Measurements from ENCODE around the gene HOXC9.

Gene HOXC9

DNA sequence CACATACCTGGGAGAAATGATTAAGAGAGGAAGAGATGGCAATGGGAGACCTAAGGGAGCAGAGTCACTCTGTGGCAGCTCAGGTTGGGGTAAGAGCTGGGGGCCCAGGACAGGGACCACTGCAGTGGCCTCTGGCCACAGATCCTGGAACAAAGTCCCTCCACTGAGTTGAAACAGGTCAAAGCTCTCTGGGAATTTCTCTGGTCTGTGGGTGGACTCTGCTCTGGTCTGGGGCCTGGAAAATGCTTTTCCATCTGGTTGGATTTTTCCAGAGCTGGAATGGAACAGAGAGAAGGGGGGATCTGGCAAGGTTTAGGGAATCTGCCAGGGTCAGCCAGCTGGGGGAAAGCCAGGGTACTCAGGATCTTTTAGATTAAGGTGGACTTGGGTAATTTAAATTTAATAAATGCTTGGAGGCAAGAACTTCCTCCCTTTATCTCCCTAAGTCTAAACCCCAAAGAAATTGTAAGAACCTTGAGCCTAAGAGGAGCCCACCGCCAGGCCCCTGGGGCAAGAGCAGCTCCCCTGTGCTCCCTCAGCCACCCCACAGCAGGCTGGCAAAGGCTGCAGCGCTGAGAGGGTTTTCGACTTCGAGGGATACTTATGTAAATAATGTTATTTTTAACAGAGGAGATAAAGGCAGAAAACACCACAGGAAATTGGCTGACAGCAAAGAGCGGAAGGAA lies 11.3 kb upstream of the HOXC9 start:
- DNase-seq (ENCODE audit: low spot score), result no peak

GRCh38 chr12:53989227-53990113 lies 10.5 kb upstream of the HOXC9 start:
- DNase-seq (ENCODE audit: low spot score), result no peak

DNA sequence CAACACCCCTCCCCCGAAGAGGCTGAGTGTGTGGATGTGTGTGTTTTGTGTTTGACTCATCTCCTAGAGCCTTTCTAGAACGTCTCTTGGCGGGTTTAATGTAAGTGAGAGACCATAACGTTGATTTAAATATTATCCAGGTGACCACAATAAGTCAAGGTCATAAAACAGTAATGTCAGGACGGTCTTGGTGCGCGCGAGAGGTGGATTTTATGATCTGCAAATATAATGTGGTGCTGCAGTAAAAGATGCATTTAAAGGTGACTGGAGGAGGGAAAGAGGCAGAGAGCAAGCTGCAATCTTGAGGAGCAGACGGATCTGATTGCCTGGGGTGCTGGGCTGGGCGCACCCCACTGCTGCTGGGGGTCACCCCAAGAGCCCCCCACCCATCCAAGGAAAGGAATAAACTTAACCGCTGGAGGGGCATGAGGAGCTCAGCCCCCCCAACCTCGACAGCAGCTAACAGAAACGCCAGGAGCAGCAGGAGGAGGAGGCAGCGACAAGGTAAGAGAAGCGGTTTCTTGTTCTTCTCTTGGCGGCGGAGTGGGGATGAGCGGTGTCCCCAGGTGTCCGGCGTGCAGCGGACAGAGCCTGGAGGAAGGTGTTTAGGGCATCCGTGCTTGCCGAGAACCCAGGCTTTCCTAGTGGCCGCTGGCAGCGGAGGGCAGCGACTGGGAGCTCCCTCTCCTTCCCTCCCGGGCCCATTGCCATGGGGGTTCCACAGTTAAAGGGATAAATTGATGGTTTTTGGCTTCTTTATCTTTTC lies 9.5 kb upstream of the HOXC9 start:
- DNase-seq (ENCODE audit: low spot score), result no peak

- no peak for DNase-seq (ENCODE audit: low spot score)
Observed at GRCh38 chr12:53991077-53991460, 8.9 kb upstream of the HOXC9 start.

DNA sequence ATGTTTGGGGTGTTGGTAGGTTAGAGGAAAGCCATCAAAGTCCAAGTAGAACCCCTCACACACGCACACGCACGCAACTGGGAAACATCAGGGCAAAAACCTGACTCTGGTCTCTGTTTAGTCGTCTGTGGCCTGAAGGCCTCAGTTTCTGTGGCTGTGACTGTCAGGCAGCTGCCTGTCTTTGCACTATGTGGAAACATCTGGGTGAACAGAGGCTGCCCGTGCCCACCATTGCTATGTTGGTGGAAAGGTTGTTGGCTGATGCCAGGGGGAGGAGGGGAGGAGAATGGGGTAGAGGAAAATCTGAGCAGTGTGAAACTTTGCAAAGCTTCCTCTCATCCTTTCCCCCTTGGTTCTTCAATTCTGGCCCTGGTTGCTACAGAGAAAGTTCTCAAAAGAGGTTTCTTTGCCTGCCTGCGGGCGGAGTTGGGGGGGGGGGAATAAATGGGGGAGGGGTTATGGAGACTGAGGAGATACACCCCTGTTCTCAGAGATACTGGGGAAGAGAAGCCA lies 7.5 kb upstream of the HOXC9 start:
- DNase-seq (ENCODE audit: low spot score), result no peak

DNA sequence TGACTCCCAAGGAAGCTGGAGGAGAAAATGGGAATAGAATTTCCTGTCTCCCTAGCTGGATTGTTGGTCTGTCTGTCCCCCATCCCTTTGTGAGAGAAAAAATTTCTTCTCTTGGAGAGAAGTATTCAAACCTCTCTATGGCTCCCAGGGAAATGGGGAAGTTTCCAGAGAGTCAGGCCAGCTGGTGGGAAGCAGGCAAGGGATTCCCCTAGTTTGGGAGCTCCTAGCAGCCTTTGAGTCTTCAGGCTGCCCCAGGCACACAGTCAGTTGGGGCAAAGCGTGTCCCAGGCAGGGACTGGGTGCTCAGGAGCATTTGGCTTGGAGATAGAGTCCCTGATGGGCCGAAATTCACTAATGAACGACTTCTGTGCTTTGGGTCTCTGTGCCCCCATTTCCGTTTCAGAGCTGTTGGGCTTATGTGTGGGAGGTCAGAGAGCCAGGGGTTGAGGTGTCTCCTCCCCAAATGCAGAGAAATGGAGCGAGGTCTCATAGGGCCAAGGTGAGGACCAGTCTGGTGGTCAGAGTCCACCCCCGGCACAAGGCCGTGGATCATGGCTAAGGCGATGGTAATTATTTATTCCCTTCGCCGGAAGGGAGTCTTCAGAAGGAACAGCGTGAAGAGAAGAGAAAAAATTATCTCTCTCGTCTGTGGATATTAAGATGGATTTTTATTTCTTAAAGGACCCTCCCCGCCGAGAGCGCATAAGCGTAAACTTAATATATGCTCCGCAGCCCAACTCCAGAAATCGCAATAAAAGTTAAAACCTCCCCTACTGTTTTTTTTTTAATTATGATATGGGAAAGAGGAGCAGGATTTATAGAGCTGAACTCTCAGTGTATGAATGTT lies 6.6 kb upstream of the HOXC9 start:
- DNase-seq (ENCODE audit: low spot score), result no peak

GRCh38 chr12:53994009-53994263 lies 6.0 kb upstream of the HOXC9 start:
- DNase-seq (ENCODE audit: low spot score), result no peak

GRCh38 chr12:53994264-53995001 lies 5.5 kb upstream of the HOXC9 start:
- peak; percentile 75 for DNase-seq (ENCODE audit: low spot score)

- no peak for DNase-seq (ENCODE audit: low spot score)
Observed at GRCh38 chr12:53995002-53995377, 5.0 kb upstream of the HOXC9 start.

- peak; percentile 88 for DNase-seq (ENCODE audit: low spot score)
Observed at GRCh38 chr12:53995378-53996239, 4.4 kb upstream of the HOXC9 start.

- no peak for DNase-seq (ENCODE audit: low spot score)
Observed at GRCh38 chr12:53996240-53997203, 3.4 kb upstream of the HOXC9 start.

GRCh38 chr12:53997204-53998109 lies 2.5 kb upstream of the HOXC9 start:
- DNase-seq (ENCODE audit: low spot score), result no peak

GRCh38 chr12:53998110-53998899 lies 1.7 kb upstream of the HOXC9 start:
- no peak for DNase-seq (ENCODE audit: low spot score)

- no peak for DNase-seq (ENCODE audit: low spot score)
Observed at GRCh38 chr12:53998900-53999236, 1.1 kb upstream of the HOXC9 start.

GRCh38 chr12:53999559-54000115 lies 324 bp upstream of the HOXC9 start:
- peak; percentile 91 for DNase-seq (ENCODE audit: low spot score)

- DNase-seq (ENCODE audit: low spot score), result no peak
Observed at GRCh38 chr12:54001283-54002187, 1.6 kb downstream of the HOXC9 start.

All from HuH-7.5 (cell line).